ENCODE results near the gene CEP95. TPM values are rescaled to one million over a fixed set of nuclear protein-coding genes. Genes with fewer than 3 reads are reported as not detected.
"Not testable (repeated sequence)": the region's sequence is repeated elsewhere in the genome, so short reads cannot be mapped to it uniquely, and the experiment has no call there.

CEP95 gene
- total and polyA plus RNA-seq, 9 donors = 35.5 to 62.7 (median 42.0) TPM

DNA sequence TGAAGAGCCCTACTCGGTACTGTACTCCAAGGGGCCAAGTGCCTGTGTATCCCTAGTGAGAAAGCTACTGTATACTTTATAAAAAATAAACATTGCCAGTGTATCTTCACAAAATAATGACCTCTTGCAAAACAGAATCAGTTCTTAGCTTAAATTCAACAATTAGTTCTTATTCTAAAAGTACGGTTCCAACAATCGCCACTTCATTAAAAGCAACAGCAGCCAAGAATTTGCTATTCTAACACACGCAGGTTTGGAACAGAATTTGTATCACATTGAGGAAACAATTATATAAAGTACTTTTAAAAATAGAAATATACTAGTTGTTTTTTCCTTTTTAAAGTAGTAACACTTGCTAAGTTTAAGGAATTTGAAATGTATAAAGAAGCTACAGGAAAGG, 48.5 kb downstream of the CEP95 start:
- H3K27me3 ChIP-seq (ENCODE audit: control insufficient read depth, insufficient read depth, low read length) = no peaks in the 10 kb centered on the region
- peaks cover 24% of the 10 kb centered on the region for H3K36me3 ChIP-seq (ENCODE audit: control insufficient read depth, insufficient read depth, low read length)
- H3K4me3 ChIP-seq (ENCODE audit: low read length) = no peak overlapping the region
- H3K4me1 ChIP-seq (ENCODE audit: control insufficient read depth, insufficient read depth, low read length) = peaks cover 2% of the 10 kb centered on the region
- no peak for DNase-seq
- WGBS (ENCODE audit: insufficient coverage) = no CpG with 5 or more reads among the region's 4 CpGs
- no peak overlapping the region for H3K27ac ChIP-seq (ENCODE audit: low read length)
- no peaks in the 10 kb centered on the region for H3K9me3 ChIP-seq (replicated peaks; ENCODE audit: control insufficient read depth, low read depth, low read length)

DNA sequence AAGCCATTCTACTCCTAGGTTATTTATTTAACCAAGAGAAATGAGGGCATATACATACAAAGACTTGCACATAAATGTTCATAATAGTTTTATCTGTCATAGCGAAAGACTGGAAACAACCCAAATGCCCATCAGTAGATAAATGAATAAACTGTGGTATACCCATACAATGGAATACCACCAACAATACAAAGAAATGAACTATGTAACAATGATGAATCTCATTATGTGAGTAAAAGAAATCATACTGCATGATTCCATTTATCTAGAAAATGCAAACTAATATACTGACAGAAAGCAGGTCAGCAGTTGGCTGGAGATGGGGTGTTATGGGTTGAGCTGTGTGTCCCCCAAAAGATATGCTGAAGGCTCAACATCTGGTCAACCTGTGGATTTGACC, 57.3 kb downstream of the CEP95 start:
- Histone ChIP-seq H3K4me1 (ENCODE audit: control insufficient read depth, insufficient read depth, low read length) (no peaks in the 10 kb centered on the region), H3K4me3 (ENCODE audit: low read length) (no peak overlapping the region), H3K27ac (ENCODE audit: low read length) (no peak overlapping the region), H3K9me3 (replicated peaks; ENCODE audit: control insufficient read depth, low read depth, low read length) (no peaks in the 10 kb centered on the region), H3K36me3 (ENCODE audit: control insufficient read depth, insufficient read depth, low read length) (peaks cover 34% of the 10 kb centered on the region), H3K27me3 (ENCODE audit: control insufficient read depth, insufficient read depth, low read length) (no peaks in the 10 kb centered on the region)
- no peak for DNase-seq
- WGBS (ENCODE audit: insufficient coverage) = no CpG with 5 or more reads among the region's 1 CpG

DNA sequence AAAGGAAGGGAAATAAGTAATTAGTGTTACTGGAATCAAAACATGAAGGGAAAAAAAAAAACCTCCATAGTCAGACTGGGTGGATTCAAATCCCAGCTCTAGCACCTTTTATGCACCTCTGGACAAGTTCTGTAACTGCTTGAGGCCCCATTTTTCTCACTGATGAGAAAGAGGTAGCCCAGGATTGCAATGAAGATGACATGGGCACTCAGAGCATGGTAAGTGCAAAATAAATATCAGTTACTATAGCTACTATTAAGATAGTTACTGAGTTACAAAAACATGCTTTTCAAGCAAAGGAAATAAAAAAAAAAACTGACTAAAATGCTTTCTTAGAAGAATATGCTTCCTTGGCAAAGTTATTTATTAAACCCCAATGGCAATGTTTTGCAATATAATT, 58.8 kb downstream of the CEP95 start:
- peak; percentile 47 for DNase-seq
- Histone ChIP-seq H3K27me3 (ENCODE audit: control insufficient read depth, insufficient read depth, low read length) (no peaks in the 10 kb centered on the region), H3K27ac (ENCODE audit: low read length) (no peak overlapping the region), H3K4me3 (ENCODE audit: low read length) (no peak overlapping the region), H3K4me1 (ENCODE audit: control insufficient read depth, insufficient read depth, low read length) (no peaks in the 10 kb centered on the region), H3K36me3 (ENCODE audit: control insufficient read depth, insufficient read depth, low read length) (peaks cover 34% of the 10 kb centered on the region), H3K9me3 (replicated peaks; ENCODE audit: control insufficient read depth, low read depth, low read length) (no peaks in the 10 kb centered on the region)

DNA sequence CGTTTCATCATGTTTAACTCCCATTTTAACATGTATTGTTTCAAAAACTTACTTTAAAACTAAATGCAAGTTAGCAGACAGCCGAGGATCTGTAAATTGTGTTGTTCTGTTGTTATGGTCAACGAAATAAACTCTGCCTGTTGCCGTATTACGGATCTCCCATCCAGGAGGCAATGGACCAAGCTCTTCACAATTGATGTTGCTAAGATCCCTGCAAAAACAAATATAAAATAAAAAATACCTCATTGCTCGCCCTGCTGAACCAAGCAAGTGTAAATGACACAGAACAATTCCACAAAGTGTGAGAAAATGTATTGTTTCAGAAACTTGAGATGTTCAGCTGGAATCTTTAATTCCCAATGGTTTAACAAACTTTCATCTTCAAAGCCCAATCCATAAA, 65.0 kb downstream of the CEP95 start:
- H3K4me1 ChIP-seq (ENCODE audit: control insufficient read depth, insufficient read depth, low read length) = peaks cover 6% of the 10 kb centered on the region
- H3K27ac ChIP-seq (ENCODE audit: low read length) = peak overlapping the region; percentile 77
- H3K4me3 ChIP-seq (ENCODE audit: low read length) = no peak overlapping the region
- H3K36me3 ChIP-seq (ENCODE audit: control insufficient read depth, insufficient read depth, low read length) = peaks cover 20% of the 10 kb centered on the region
- H3K27me3 ChIP-seq (ENCODE audit: control insufficient read depth, insufficient read depth, low read length) = no peaks in the 10 kb centered on the region
- no peaks in the 10 kb centered on the region for H3K9me3 ChIP-seq (replicated peaks; ENCODE audit: control insufficient read depth, low read depth, low read length)
- WGBS (ENCODE audit: insufficient coverage) = no CpG with 5 or more reads among the region's 6 CpGs
- peak; percentile 92 for DNase-seq

DNA sequence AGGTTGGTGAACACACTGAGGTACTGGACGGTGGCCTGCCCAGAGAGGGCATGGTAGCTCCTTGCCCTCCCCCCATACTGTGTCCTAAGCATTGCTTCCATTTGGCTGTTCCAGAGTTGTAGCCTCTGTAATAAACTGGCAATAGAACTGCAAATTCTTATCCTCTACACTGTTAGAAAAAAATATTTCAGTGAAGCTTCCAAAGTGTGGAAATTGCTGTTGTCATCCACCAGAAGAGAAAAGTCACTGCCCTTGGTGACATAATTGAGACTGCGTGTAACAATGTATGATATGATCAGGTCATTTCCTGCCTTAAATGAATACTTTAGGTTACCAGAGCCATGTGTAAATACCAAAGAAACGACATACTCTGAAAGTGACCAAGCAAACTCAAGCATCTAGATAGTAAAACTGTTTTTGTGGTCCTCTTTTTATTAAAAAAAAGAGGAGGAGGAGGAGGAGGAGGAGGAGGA, 65.9 kb downstream of the CEP95 start:
- Histone ChIP-seq H3K9me3 (replicated peaks; ENCODE audit: control insufficient read depth, low read depth, low read length) (no peaks in the 10 kb centered on the region), H3K36me3 (ENCODE audit: control insufficient read depth, insufficient read depth, low read length) (peaks cover 23% of the 10 kb centered on the region)
- peak; percentile 87 for DNase-seq

DNA sequence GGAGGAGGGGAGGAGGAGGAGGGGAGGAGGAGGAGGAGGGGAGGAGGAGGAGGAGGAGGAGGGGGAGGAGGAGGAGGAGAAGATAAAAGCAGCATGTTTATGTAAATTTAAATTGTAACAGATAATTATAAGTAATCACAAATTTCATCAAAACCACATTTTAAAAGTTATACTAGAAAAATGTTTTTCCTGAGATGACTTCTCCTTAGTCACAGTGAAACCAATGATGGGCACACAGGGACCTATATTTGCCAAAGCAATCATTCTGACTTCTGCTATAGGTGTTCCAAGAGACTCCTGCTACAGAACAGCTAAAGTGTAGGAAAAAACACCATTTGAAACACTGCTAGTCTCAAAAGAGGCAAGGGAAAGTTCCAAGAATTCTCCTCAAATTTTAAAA, 66.4 kb downstream of the CEP95 start:
- peaks cover 23% of the 10 kb centered on the region for H3K36me3 ChIP-seq (ENCODE audit: control insufficient read depth, insufficient read depth, low read length)
- H3K4me3 ChIP-seq (ENCODE audit: low read length) = no peak overlapping the region
- H3K9me3 ChIP-seq (replicated peaks; ENCODE audit: control insufficient read depth, low read depth, low read length) = no peaks in the 10 kb centered on the region
- H3K27me3 ChIP-seq (ENCODE audit: control insufficient read depth, insufficient read depth, low read length) = no peaks in the 10 kb centered on the region
- DNase-seq = no peak
- H3K27ac ChIP-seq (ENCODE audit: low read length) = peak overlapping the region; percentile 56
- H3K4me1 ChIP-seq (ENCODE audit: control insufficient read depth, insufficient read depth, low read length) = peaks cover 6% of the 10 kb centered on the region

More for the DNA sequence above, 65.9 kb downstream of the CEP95 start:
- no CpG with 5 or more reads among the region's 3 CpGs for WGBS (ENCODE audit: insufficient coverage)
- H3K4me1 ChIP-seq (ENCODE audit: control insufficient read depth, insufficient read depth, low read length) = peaks cover 6% of the 10 kb centered on the region
- H3K27ac ChIP-seq (ENCODE audit: low read length) = peak overlapping the region; percentile 77
- no peaks in the 10 kb centered on the region for H3K27me3 ChIP-seq (ENCODE audit: control insufficient read depth, insufficient read depth, low read length)
- H3K4me3 ChIP-seq (ENCODE audit: low read length) = no peak overlapping the region

DNA sequence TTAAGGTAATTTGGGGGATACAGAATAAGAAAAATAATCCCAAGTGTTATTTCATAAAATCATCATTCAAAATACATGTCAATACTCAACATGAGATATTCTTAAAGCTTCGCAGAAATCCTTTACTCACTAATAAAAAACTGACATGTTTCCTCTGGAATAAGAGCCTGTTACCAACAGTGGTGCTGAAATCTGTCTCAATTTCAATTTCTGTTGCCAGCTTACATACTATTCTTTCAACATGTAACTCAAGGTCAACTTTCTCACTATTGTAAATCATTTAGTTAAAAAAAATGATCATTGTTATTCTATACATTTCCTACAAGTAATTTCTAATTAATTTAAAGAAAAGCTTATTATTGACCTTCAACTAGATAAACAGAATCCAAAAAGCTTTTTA, 67.9 kb downstream of the CEP95 start:
- no CpG with 5 or more reads among the region's 1 CpG for WGBS (ENCODE audit: insufficient coverage)
- no peak for DNase-seq
- Histone ChIP-seq H3K27me3 (ENCODE audit: control insufficient read depth, insufficient read depth, low read length) (no peaks in the 10 kb centered on the region), H3K9me3 (replicated peaks; ENCODE audit: control insufficient read depth, low read depth, low read length) (no peaks in the 10 kb centered on the region), H3K4me3 (ENCODE audit: low read length) (no peak overlapping the region), H3K36me3 (ENCODE audit: control insufficient read depth, insufficient read depth, low read length) (peaks cover 17% of the 10 kb centered on the region), H3K4me1 (ENCODE audit: control insufficient read depth, insufficient read depth, low read length) (peaks cover 6% of the 10 kb centered on the region), H3K27ac (ENCODE audit: low read length) (no peak overlapping the region)

DNA sequence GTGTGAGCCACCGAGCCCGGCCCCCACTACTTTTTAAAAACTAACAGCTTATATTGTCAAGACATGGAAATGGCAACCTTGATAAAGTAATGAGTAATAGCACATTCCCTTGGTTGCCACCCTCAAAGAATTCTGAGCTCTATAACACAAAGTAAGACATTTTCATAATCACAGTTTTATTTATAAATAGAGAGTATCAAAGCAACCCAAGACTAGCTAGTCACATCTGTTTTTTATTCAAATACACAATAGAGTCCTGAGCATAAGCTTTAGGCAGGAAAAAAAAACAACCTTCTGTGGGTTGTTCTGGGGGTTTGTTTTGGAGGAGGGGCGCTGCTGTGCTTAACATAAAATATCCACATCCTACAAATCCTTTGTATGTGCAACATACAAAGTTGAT, 68.7 kb downstream of the CEP95 start:
- Histone ChIP-seq H3K9me3 (replicated peaks; ENCODE audit: control insufficient read depth, low read depth, low read length) (no peaks in the 10 kb centered on the region), H3K4me1 (ENCODE audit: control insufficient read depth, insufficient read depth, low read length) (peaks cover 6% of the 10 kb centered on the region), H3K4me3 (ENCODE audit: low read length) (no peak overlapping the region), H3K27me3 (ENCODE audit: control insufficient read depth, insufficient read depth, low read length) (no peaks in the 10 kb centered on the region), H3K36me3 (ENCODE audit: control insufficient read depth, insufficient read depth, low read length) (peaks cover 16% of the 10 kb centered on the region), H3K27ac (ENCODE audit: low read length) (no peak overlapping the region)
- WGBS (ENCODE audit: insufficient coverage) = no CpG with 5 or more reads among the region's 3 CpGs
- DNase-seq = no peak

DNA sequence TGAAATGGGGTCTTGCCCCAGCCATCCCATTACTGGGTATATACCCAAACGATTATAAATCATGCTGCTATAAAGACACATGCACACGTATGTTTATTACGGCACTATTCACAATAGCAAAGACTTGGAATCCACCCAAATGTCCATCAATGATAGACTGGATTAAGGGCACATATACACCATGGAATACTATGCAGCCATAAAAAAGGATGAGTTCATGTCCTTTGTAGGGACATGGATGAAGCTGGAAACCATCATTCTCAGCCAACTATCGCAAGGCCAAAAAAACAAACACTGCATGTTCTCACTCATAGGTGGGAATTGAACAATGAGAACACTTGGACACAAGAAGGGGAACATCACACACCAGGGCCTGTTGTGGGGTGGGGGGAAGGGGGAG, 70.2 kb downstream of the CEP95 start:
- not testable (repeated sequence) for H3K9me3 ChIP-seq (replicated peaks; ENCODE audit: control insufficient read depth, low read depth, low read length); H3K27ac ChIP-seq (ENCODE audit: low read length); H3K27me3 ChIP-seq (ENCODE audit: control insufficient read depth, insufficient read depth, low read length); H3K4me3 ChIP-seq (ENCODE audit: low read length); DNase-seq; H3K4me1 ChIP-seq (ENCODE audit: control insufficient read depth, insufficient read depth, low read length)
- WGBS (ENCODE audit: insufficient coverage) = 100% methylated on average over 1 of the region's 4 CpGs
- peaks cover 12% of the 10 kb centered on the region for H3K36me3 ChIP-seq (ENCODE audit: control insufficient read depth, insufficient read depth, low read length)

DNA sequence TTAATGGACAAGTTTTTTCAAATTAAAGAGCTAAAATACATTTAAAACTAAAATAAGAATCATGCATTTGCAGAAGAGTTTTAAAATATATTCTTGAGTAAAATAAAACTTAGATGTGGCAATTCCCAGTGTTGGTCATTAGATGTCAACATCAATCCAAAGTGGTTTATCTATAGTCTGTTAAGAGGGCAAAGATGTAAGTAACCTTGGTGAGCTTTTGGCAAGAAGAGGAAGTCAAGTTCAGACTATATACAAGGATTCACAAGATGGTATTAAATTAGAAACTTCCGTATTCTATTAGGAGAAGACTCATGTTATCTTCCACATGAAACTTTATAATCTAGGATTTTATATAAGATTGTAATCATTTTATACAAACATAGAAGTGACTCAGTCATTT, 73.1 kb downstream of the CEP95 start:
- no peak for DNase-seq
- Histone ChIP-seq H3K27me3 (ENCODE audit: control insufficient read depth, insufficient read depth, low read length) (no peaks in the 10 kb centered on the region), H3K4me3 (ENCODE audit: low read length) (no peak overlapping the region), H3K9me3 (replicated peaks; ENCODE audit: control insufficient read depth, low read depth, low read length) (no peaks in the 10 kb centered on the region), H3K36me3 (ENCODE audit: control insufficient read depth, insufficient read depth, low read length) (peaks cover 20% of the 10 kb centered on the region), H3K4me1 (ENCODE audit: control insufficient read depth, insufficient read depth, low read length) (no peaks in the 10 kb centered on the region), H3K27ac (ENCODE audit: low read length) (no peak overlapping the region)
- whole genome bisulfite sequencing (ENCODE audit: insufficient coverage) = no CpG with 5 or more reads among the region's 1 CpG
